ENCODE data around the gene SNAPC3.

The SNAPC3 gene

GRCh38 chr9:15475923-15476536 is 53.4 kb downstream of the SNAPC3 start:
- no peak for DNase-seq
- TF ChIP-seq CTCF (IDR thresholded peaks at IDR 0.05), result no peak
- Mint-ChIP-seq H3K27me3 (ENCODE audit: low read depth, poor library complexity) (no peaks in the 10 kb centered on the region), H3K4me1 (no peaks in the 10 kb centered on the region), H3K9me3 (no peaks in the 10 kb centered on the region), H3K27ac (peak overlapping the region; percentile 87), H3K4me3 (no peak overlapping the region), H3K36me3 (ENCODE audit: low read depth) (peaks cover 68% of the 10 kb centered on the region)

GRCh38 chr9:15480028-15480427 is 57.4 kb downstream of the SNAPC3 start:
- no peak overlapping the region for H3K4me3 Mint-ChIP-seq
- no peaks in the 10 kb centered on the region for H3K9me3 Mint-ChIP-seq
- no peaks in the 10 kb centered on the region for H3K27me3 Mint-ChIP-seq (ENCODE audit: low read depth, poor library complexity)
- no peak for DNase-seq
- H3K4me1 Mint-ChIP-seq, result no peaks in the 10 kb centered on the region
- TF ChIP-seq CTCF (IDR thresholded peaks at IDR 0.05), result no peak
- peak overlapping the region; percentile 87 for H3K27ac Mint-ChIP-seq
- H3K36me3 Mint-ChIP-seq (ENCODE audit: low read depth), result peaks cover 71% of the 10 kb centered on the region

GRCh38 chr9:15482146-15482545 is 59.5 kb downstream of the SNAPC3 start:
- peak overlapping the region; percentile 72 for H3K27ac Mint-ChIP-seq
- H3K36me3 Mint-ChIP-seq (ENCODE audit: low read depth), result peaks cover 73% of the 10 kb centered on the region
- no peaks in the 10 kb centered on the region for H3K9me3 Mint-ChIP-seq
- no peak for DNase-seq
- no peak overlapping the region for H3K4me3 Mint-ChIP-seq
- H3K27me3 Mint-ChIP-seq (ENCODE audit: low read depth, poor library complexity), result no peaks in the 10 kb centered on the region
- H3K4me1 Mint-ChIP-seq, result no peaks in the 10 kb centered on the region
- TF ChIP-seq CTCF (IDR thresholded peaks at IDR 0.05), result no peak

- Mint-ChIP-seq H3K36me3 (ENCODE audit: low read depth) (peaks cover 69% of the 10 kb centered on the region), H3K27ac (no peak overlapping the region), H3K27me3 (ENCODE audit: low read depth, poor library complexity) (no peaks in the 10 kb centered on the region), H3K4me1 (no peaks in the 10 kb centered on the region), H3K9me3 (no peaks in the 10 kb centered on the region), H3K4me3 (no peak overlapping the region)
- no peak for DNase-seq
- no peak for TF ChIP-seq CTCF (IDR thresholded peaks at IDR 0.05)
These were observed 62.1 kb downstream of the SNAPC3 start for GRCh38 chr9:15484802-15485201.

- Mint-ChIP-seq H3K27ac (no peak overlapping the region), H3K36me3 (ENCODE audit: low read depth) (peaks cover 74% of the 10 kb centered on the region), H3K4me1 (no peaks in the 10 kb centered on the region)
These were observed 63.4 kb downstream of the SNAPC3 start for GRCh38 chr9:15485836-15486666.

More at GRCh38 chr9:15485836-15486666, 63.4 kb downstream of the SNAPC3 start:
- peaks cover 3% of the 10 kb centered on the region for H3K9me3 Mint-ChIP-seq
- H3K4me3 Mint-ChIP-seq, result no peak overlapping the region
- H3K27me3 Mint-ChIP-seq (ENCODE audit: low read depth, poor library complexity), result no peaks in the 10 kb centered on the region
- TF ChIP-seq CTCF (IDR thresholded peaks at IDR 0.05), result no peak
- no peak for DNase-seq

Measured in nephron progenitor cell (in vitro differentiated cells).